GM12872 (cell line): Measurements from ENCODE around the gene DDX24.

Source experiments
- CTCF ChIP-seq: IDR thresholded peaks from 3 replicates; pipeline ENCODE4 v1.5.1; 2011; ENCODE audit warnings: low read depth, mild to moderate bottlenecking, low read length, moderate library complexity; ENCODE audit not compliant: insufficient read depth

The DDX24 gene

GRCh38 chr14:94058674-94059138 lies 22.3 kb downstream of the DDX24 start:
- TF ChIP-seq CTCF: no peak

GRCh38 chr14:94058128-94058673 lies 22.8 kb downstream of the DDX24 start:
- TF ChIP-seq CTCF: no peak

- no peak for TF ChIP-seq CTCF
These were observed 24.3 kb downstream of the DDX24 start for GRCh38 chr14:94056579-94057308.

- TF ChIP-seq CTCF: no peak
These were observed 26.1 kb downstream of the DDX24 start for GRCh38 chr14:94054936-94055335.

GRCh38 chr14:94054401-94054800 lies 26.6 kb downstream of the DDX24 start:
- TF ChIP-seq CTCF: no peak

GRCh38 chr14:94052662-94053061 lies 28.3 kb downstream of the DDX24 start:
- TF ChIP-seq CTCF: no peak

- no peak for TF ChIP-seq CTCF
These were observed 28.8 kb downstream of the DDX24 start for GRCh38 chr14:94052199-94052598.
